ENCODE measurements around the gene NEUROG1. TPM values are rescaled to one million over a fixed set of nuclear protein-coding genes. Genes with fewer than 3 reads are reported as not detected.

NEUROG1 gene
- total and polyA plus RNA-seq, 2 of the 13 experiments (the other 11 are each of a cell fraction or from before 2014, with no cell fraction given) = not detected

DNA sequence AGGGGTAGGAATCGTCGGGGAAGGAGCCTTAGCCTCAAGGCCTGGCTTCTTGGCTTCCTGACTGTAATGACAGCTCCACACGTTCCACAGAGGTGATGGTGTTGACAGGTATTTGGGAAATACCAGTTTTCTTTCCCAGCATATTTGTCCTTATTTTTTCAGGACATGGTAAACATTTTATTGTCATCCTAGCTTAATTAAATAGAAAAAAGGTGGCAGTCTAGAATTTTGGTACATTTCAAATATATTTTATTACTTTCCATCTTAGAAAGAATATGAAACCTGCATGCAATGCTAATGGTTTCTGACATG, 34.6 kb upstream of the NEUROG1 start (continued):
- TF ChIP-seq, protein P1, sequence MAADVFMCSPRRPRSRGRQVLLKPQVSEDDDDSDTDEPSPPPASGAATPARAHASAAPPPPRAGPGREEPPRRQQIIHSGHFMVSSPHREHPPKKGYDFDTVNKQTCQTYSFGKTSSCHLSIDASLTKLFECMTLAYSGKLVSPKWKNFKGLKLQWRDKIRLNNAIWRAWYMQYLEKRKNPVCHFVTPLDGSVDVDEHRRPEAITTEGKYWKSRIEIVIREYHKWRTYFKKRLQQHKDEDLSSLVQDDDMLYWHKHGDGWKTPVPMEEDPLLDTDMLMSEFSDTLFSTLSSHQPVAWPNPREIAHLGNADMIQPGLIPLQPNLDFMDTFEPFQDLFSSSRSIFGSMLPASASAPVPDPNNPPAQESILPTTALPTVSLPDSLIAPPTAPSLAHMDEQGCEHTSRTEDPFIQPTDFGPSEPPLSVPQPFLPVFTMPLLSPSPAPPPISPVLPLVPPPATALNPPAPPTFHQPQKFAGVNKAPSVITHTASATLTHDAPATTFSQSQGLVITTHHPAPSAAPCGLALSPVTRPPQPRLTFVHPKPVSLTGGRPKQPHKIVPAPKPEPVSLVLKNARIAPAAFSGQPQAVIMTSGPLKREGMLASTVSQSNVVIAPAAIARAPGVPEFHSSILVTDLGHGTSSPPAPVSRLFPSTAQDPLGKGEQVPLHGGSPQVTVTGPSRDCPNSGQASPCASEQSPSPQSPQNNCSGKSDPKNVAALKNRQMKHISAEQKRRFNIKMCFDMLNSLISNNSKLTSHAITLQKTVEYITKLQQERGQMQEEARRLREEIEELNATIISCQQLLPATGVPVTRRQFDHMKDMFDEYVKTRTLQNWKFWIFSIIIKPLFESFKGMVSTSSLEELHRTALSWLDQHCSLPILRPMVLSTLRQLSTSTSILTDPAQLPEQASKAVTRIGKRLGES (CRISPR knock-in tag; IDR thresholded peaks at IDR 0.05; ENCODE audit: borderline replicate concordance) = no peak
- TF ChIP-seq, protein P2, sequence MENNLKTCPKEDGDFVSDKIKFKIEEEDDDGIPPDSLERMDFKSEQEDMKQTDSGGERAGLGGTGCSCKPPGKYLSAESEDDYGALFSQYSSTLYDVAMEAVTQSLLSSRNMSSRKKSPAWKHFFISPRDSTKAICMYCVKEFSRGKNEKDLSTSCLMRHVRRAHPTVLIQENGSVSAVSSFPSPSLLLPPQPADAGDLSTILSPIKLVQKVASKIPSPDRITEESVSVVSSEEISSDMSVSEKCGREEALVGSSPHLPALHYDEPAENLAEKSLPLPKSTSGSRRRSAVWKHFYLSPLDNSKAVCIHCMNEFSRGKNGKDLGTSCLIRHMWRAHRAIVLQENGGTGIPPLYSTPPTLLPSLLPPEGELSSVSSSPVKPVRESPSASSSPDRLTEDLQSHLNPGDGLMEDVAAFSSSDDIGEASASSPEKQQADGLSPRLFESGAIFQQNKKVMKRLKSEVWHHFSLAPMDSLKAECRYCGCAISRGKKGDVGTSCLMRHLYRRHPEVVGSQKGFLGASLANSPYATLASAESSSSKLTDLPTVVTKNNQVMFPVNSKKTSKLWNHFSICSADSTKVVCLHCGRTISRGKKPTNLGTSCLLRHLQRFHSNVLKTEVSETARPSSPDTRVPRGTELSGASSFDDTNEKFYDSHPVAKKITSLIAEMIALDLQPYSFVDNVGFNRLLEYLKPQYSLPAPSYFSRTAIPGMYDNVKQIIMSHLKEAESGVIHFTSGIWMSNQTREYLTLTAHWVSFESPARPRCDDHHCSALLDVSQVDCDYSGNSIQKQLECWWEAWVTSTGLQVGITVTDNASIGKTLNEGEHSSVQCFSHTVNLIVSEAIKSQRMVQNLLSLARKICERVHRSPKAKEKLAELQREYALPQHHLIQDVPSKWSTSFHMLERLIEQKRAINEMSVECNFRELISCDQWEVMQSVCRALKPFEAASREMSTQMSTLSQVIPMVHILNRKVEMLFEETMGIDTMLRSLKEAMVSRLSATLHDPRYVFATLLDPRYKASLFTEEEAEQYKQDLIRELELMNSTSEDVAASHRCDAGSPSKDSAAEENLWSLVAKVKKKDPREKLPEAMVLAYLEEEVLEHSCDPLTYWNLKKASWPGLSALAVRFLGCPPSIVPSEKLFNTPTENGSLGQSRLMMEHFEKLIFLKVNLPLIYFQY (CRISPR knock-in tag; IDR thresholded peaks at IDR 0.05; ENCODE audit: borderline replicate concordance) = no peak
- TF ChIP-seq, protein P3, sequence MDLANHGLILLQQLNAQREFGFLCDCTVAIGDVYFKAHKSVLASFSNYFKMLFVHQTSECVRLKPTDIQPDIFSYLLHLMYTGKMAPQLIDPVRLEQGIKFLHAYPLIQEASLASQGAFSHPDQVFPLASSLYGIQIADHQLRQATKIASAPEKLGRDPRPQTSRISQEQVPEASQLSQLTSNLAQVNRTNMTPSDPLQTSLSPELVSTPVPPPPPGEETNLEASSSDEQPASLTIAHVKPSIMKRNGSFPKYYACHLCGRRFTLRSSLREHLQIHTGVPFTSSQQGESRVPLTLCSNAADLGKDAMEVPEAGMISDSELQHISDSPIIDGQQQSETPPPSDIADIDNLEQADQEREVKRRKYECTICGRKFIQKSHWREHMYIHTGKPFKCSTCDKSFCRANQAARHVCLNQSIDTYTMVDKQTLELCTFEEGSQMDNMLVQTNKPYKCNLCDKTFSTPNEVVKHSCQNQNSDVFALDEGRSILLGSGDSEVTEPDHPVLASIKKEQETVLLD (CRISPR knock-in tag; IDR thresholded peaks at IDR 0.05; ENCODE audit: low read depth) = no peak
- no peak for TF ChIP-seq KDM2A (CRISPR knock-in tag; IDR thresholded peaks at IDR 0.05; ENCODE audit: borderline replicate concordance, low read depth)
